IPS-18c (cell line): Measurements from ENCODE around the gene HSPA4.
"Not testable (repeated sequence)": the region's sequence is repeated elsewhere in the genome, so short reads cannot be mapped to it uniquely, and the experiment has no call there.

Source experiments
- H3K4me3 ChIP-seq: 2 replicates; pipeline ENCODE4 v1.7.0; 2013; ENCODE audit warnings: low read depth, mild to moderate bottlenecking, low read length, moderate library complexity; ENCODE audit not compliant: insufficient read depth
- H3K9me3 ChIP-seq: one replicate; pipeline ENCODE4 v1.6.1; 2013; ENCODE audit warnings: mild to moderate bottlenecking, low read length, moderate library complexity; ENCODE audit not compliant: control insufficient read depth, insufficient read depth

HSPA4 gene

DNA sequence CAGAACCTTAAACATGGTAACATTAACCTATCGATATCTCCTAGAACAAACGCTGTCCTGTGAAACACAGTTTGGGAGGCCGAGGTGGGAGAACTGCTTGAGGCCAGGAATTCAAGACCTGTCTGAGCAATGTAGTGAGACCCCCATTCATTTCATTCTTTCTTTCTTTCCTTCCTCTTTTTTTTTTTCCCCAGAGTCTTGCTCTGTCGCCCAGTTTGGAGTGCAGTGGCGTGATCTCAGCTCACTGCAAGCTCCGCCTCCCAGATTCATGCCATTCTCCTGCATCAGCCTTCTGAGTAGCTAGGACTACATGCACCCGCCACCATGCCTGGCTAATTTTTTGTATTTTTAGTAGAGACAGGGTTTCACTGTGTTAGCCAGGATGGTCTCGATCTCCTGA is 5.3 kb upstream of the HSPA4 start:
- H3K9me3 ChIP-seq, H3K4me3 ChIP-seq: not testable (repeated sequence)

GRCh38 chr5:133047404-133047803 is 4.4 kb upstream of the HSPA4 start:
- no peak overlapping the region for H3K4me3 ChIP-seq
- no peaks in the 10 kb centered on the region for H3K9me3 ChIP-seq

DNA sequence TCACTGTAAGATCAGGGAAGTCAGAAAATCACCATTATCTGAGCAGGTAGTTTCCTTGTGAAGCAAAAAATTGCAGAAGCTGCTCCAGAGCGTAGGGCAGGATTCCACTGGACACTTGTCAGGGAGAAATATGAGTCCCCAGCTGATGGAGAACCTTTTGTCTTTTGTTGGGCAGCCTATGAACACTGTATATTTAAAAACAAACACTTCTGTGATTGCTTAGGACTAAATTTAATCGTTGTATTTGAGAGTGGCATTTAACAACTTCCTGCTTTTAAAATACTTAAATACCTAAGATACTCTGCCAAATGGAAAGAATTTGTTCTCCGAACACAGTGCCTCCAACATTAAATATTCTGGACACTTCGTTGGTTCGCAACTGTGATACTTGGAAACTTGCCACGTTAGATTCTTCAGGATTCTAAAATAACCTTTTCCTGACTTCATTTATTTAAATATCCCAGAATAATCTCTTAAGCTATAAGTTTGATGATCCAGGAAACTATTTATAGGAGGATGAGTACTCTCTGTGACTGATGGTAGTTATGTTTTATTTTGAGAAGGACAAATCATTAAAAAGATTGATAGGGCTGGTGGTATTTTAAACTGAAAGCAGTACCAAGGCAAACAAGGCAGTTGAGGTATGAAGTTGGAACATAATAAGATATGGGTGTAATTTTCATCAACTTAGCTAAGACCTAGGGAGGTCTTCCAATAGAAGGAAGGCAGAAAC is 2.7 kb upstream of the HSPA4 start:
- H3K4me3 ChIP-seq, result no peak overlapping the region
- H3K9me3 ChIP-seq, result no peaks in the 10 kb centered on the region

DNA sequence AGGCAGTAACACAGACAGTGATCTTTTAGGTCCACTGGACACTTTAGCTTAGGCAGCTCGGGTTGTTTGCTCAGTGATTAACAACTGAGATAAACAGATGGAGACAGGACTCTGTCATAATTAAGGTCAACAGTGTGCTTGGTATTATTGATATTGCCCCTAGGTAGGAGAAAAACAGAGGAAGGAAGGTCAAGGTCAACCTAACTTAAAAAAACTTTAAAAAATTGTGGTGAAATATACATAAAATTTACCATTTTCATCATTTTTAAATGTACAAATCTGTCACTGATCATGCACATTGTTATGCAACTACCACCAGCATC is 2.1 kb upstream of the HSPA4 start:
- Histone ChIP-seq H3K4me3 (no peak overlapping the region), H3K9me3 (no peaks in the 10 kb centered on the region)

DNA sequence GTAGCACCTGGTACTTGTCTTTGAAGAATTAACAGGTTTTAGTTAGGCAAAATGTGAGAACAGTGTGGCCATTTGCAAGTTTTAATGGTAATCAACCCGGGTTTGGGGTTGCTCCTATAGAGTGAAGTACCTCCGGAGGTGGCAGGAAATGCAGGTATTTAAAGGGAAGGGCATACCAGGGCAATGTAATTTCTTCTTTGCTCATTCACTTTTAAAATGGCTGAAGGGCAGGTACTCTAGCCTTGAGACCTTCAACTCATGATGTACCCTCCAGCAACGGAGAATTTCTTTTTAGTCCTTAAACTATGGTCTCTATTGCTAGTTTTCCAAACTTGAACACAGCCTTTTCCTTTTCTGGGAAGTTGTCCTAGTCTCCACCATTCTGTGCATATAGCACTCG is 1.3 kb upstream of the HSPA4 start:
- H3K9me3 ChIP-seq, result no peaks in the 10 kb centered on the region
- H3K4me3 ChIP-seq, result peak overlapping the region; percentile 96

DNA sequence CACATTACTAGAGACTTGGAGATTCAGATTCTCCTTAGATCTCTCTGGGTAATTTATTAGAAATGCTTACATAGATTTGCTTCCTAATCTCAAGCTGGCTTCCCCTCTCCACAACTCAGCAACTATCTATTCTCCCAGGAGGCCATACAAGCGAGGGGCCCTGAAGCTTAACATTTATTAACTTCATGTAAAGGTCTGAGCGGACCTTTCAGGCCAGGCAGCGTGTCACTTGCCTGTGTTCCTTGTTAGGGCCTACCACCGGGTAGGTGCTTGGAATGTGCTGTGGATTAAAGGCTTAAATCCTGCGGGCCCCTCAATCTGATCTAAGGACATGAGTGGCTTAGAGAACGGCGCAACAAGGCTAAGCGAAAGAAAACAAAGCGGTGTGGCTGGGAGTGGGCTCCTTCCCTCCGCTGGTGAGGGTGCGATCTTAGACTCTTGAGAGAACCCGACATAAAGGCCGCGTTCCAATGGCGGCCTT is 712 bp upstream of the HSPA4 start:
- Histone ChIP-seq H3K9me3 (no peaks in the 10 kb centered on the region), H3K4me3 (peak overlapping the region; percentile 96)

DNA sequence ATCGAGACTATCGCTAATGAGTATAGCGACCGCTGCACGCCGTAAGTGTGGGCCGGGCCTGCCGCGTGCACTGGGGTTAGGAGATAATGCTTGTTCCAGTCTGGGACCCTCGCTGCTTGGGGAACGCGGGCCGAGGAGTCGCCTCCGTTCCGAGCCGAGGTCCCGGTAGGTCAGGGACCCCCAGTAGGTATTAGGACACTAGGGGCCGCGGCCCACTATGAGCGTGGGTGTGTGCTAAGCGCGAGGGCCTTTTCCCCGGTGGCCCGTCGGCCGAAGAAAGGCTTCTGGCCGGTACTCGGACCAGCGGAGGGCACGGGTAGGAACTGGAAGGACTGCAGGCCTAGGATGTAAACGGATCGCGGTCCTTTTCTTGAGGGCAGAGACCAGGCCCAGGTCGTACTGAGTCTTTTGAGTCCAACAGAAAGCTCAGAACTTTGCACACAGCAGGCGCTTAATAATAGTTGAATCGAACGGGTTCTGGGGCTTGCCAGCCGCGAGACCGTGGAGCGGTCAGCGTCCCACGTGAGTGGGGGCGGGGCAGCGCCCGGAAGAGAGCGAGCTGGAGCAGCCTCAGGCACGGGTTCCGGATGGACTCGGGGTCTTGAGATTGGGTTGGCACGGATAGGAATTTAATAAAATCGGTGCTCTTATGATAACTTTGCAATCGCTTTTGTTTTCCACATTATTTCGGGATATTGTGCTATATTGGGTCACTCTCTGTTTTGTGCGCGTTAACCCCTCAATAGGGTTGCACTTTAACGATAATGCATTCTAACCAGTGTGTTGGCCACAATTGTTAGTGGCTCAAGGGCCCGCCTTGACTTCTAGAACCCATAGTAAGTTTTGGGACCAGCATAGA is 733 bp downstream of the HSPA4 start:
- Histone ChIP-seq H3K9me3 (no peaks in the 10 kb centered on the region), H3K4me3 (peak overlapping the region; percentile 96)

DNA sequence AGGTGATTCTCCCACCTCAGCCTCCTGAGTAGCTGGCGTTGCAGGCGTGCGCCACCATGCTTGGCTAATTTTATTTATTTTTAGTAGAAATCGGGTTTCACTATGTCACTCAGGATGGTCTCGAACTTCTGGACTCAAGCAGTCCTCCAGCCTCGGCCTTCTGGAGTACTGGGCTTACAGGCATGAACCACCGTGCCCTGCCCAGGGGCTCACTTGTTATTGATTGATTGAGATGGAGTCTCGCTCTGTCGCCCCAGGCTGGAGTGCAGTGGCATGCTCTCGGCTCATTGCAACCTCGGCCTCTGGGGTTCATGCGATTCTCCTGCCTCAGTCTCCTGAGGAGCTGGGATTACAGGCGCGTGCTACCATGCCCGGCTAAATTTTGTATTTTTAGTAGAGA is 1.6 kb downstream of the HSPA4 start:
- Histone ChIP-seq H3K4me3 (peak overlapping the region; percentile 96), H3K9me3 (no peaks in the 10 kb centered on the region)

GRCh38 chr5:133054697-133055471 is 3.1 kb downstream of the HSPA4 start:
- Histone ChIP-seq H3K4me3 (no peak overlapping the region), H3K9me3 (no peaks in the 10 kb centered on the region)

DNA sequence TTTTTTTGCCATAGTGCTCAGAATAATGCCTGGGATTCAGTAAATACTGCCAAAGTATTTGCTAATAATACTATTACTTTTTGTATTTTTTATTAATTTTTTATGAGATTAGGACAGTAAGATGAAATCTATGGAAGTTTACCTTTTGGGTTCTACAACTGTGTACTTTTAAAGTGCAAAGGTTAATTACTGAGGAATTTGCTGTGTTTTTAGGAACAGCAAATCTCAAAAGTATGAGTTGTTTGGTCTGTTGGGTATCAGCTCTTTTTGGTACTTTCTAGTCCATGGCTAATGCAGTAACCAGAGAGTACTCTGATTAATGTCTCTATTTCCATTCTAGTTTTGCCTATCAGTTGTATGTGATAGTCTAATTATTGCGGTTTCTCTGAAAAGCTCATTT is 5.1 kb downstream of the HSPA4 start:
- H3K4me3 ChIP-seq, result no peak overlapping the region
- no peaks in the 10 kb centered on the region for H3K9me3 ChIP-seq

DNA sequence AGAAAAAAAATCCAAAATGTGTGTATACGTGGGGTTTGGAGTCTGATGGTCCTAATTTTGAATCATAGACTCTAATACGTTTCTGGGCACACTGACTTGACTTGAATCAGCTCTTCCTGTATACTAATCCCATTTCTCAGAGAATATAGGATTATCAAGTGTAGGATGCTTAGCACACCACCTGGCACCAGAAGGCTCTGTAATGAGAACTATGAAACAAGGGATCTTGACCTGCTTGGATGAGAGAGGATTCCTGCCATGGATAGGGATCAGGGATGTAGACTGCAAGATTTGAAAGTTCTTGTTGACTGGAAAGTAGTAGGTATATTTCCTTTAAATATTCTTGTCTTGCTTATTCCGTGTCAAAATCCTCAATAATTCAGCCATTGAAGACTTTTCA is 7.8 kb downstream of the HSPA4 start:
- Histone ChIP-seq H3K9me3 (peaks cover 2% of the 10 kb centered on the region), H3K4me3 (no peak overlapping the region)

DNA sequence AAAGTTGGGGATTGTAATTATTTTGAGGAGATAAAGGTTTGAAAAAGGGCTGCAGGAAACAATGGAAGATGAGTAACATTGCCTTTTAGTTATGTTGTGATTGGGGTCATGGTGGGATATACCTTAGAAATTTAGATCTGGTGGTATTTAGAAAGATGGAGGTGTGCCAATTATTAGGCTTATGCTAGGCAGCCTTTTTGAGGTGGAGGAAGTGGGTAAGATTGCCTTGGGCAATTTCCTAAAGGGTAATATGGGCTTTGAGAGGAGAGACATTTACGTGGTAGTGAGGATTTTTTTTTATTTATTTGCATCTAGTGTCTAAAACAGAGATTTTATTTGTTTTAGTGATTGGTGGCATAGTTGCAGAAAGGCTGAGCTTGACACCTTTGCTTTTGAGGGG is 10.5 kb downstream of the HSPA4 start:
- Histone ChIP-seq H3K4me3 (no peak overlapping the region), H3K9me3 (peaks cover 2% of the 10 kb centered on the region)

GRCh38 chr5:133063965-133064364 is 12.2 kb downstream of the HSPA4 start:
- Histone ChIP-seq H3K9me3 (peaks cover 2% of the 10 kb centered on the region), H3K4me3 (no peak overlapping the region)

DNA sequence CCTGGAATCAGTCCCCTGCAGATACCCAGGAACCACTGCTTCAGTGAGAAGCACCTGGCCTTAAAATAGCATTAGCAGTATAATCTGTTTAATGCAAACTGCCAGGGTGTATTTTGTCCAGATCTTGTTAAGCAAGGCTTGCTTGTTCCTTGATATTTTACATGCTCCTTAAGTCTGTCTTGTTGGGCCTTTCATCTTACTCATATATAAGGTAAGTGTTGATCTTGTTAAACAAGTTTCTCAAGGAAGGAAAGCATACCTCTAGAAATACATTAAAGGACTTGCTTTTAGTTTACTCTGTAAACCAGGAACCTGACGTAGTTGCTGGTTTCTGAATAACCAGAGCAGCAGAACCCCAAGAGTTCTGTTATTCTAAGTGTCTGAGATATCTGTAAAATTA is 13.7 kb downstream of the HSPA4 start:
- Histone ChIP-seq H3K9me3 (peaks cover 2% of the 10 kb centered on the region), H3K4me3 (no peak overlapping the region)

DNA sequence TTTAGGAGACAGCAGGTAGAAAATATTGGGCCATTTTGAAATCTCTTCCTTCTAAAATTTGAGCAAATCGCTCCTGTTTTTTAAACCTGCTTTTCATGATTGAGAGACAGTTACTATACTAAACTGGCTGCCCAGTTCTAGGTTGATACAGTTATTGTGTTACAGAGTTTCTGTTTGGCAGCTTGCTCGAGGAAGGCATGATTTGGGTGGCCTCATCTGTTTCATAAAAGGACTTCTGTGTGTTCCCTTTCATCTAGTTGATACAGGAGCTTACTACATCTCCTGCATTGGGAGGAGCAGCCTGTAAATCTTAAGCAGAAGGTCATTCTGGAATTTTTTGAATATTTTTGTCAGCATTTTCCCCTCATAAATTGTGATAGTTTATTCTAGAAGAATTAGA is 14.2 kb downstream of the HSPA4 start:
- H3K9me3 ChIP-seq, result peaks cover 2% of the 10 kb centered on the region
- H3K4me3 ChIP-seq, result no peak overlapping the region

GRCh38 chr5:133072021-133072420 is 20.2 kb downstream of the HSPA4 start:
- Histone ChIP-seq H3K9me3 (no peaks in the 10 kb centered on the region), H3K4me3 (no peak overlapping the region)

DNA sequence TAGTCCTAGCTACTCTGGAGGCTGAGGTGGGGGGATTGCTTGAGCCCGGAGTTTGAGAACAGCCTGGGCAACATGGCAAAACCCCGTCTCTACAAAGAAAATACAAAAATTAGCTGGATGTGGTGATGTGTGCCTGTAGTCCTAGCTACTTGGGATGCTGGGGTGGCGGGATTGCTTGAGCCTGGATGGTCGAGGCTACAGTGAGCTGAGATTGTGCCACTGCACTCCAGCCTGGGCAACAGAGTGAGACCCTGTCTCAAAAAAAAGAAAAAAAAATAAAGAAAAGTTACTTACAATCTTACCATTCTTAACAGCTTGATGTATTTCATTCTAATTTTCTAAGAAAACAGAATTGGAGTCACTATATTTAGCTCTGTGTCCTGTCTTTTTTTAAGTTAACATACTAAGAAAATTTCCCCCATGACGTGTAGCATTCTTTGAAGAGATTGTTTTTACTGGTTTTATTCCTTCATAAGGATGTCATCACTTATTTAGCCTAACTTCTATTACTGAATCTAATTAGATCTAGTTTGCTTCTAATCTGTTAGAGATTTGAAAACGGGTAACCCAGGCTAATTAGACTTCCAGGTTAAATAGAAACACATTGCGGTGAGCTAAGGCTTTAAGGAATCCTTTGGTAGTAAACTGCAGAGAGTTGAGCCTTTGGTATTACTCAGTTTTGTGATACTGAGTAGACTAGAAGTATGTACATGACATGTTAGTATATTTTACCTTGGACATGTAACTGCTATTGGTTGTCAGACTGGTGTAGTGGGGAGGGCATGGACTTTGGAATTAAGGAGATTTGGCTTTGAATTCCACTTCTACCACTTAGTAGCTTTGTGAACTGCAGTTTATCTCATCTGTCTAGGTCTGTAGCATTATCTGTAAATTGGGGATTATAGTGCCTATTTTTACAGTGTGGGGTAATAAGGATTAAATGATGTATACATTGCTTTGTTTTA is 24.0 kb downstream of the HSPA4 start:
- H3K9me3 ChIP-seq, result no peaks in the 10 kb centered on the region
- H3K4me3 ChIP-seq, result no peak overlapping the region
